ENCODE results near the gene CTBP2. TPM values are rescaled to one million over a fixed set of nuclear protein-coding genes. Genes with fewer than 3 reads are reported as not detected.
"Not testable (repeated sequence)": the region's sequence is repeated elsewhere in the genome, so short reads cannot be mapped to it uniquely, and the experiment has no call there.

CTBP2 gene
- polyA plus RNA-seq, 5 donors, result 77.4 to 86.8 (median 85.1) TPM

- DNase-seq, result no peak
Observed at GRCh38 chr10:125187238-125188194, 27.2 kb upstream of the CTBP2 start.

GRCh38 chr10:125186431-125187170 is 26.2 kb upstream of the CTBP2 start:
- DNase-seq, result no peak

GRCh38 chr10:125179107-125179506 is 18.7 kb upstream of the CTBP2 start:
- DNase-seq, result not testable (repeated sequence)

GRCh38 chr10:125177641-125178640 is 17.6 kb upstream of the CTBP2 start:
- DNase-seq, result no peak

GRCh38 chr10:125175807-125176206 is 15.4 kb upstream of the CTBP2 start:
- DNase-seq, result no peak

GRCh38 chr10:125174360-125174759 is 14.0 kb upstream of the CTBP2 start:
- no peak for DNase-seq

- no peak for DNase-seq
Observed at GRCh38 chr10:125172694-125173093, 12.3 kb upstream of the CTBP2 start.

- no peak for DNase-seq
Observed at GRCh38 chr10:125171402-125172306, 11.3 kb upstream of the CTBP2 start.

GRCh38 chr10:125169915-125170314 is 9.6 kb upstream of the CTBP2 start:
- no peak for DNase-seq

GRCh38 chr10:125169279-125169678 is 8.9 kb upstream of the CTBP2 start:
- no peak for DNase-seq

- DNase-seq, result no peak
Observed at GRCh38 chr10:125166658-125167057, 6.3 kb upstream of the CTBP2 start.

GRCh38 chr10:125165584-125166573 is 5.5 kb upstream of the CTBP2 start:
- DNase-seq, result no peak

- DNase-seq, result no peak
Observed at GRCh38 chr10:125164421-125164820, 4.1 kb upstream of the CTBP2 start.

GRCh38 chr10:125163803-125164202 is 3.4 kb upstream of the CTBP2 start:
- DNase-seq, result no peak

GRCh38 chr10:125163312-125163711 is 2.9 kb upstream of the CTBP2 start:
- not testable (repeated sequence) for DNase-seq

GRCh38 chr10:125162120-125162931 is 2.0 kb upstream of the CTBP2 start:
- DNase-seq, result no peak

- no peak for DNase-seq
Observed at GRCh38 chr10:125161707-125162119, 1.4 kb upstream of the CTBP2 start.

All from right lung (tissue), 5 donors.